B cell (primary cell): ENCODE results near the gene AOAH.

Experiments
- EZH2 ChIP-seq: IDR thresholded peaks from 2 replicates; pipeline ENCODE4 v1.6.1; 2012; ENCODE audit warnings: borderline replicate concordance, low read depth, mild to moderate bottlenecking, moderate library complexity, low read length; ENCODE audit not compliant: insufficient read depth, poor library complexity, severe bottlenecking
- TF ChIP-seq, protein P1 (sequence below): fragments of 200-600 bp; IDR thresholded peaks from one replicate; pipeline ENCODE4 v1.8.0; 2022; ENCODE audit warnings: antibody characterized with exemption, mild to moderate bottlenecking

DNA sequence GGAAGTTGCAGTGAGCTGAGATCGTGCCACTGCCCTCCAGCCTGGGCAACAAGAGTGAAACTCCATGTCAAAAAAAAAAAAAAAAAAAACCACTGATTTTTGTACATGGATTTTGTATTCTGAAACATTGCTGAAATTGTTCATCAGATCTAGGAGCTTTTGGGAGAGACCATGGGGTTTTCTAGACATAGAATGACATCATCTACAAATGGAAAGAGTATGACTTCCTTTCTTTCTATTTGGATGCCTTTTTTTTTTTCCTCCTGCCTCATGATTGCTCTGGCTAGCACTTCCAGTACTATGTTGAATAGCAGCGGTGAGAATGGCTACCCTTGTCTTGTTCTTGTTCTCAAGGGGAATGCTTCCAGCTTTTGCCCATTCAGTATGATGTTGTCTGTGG is 245.5 kb downstream of the AOAH start:
- TF ChIP-seq, protein P1, sequence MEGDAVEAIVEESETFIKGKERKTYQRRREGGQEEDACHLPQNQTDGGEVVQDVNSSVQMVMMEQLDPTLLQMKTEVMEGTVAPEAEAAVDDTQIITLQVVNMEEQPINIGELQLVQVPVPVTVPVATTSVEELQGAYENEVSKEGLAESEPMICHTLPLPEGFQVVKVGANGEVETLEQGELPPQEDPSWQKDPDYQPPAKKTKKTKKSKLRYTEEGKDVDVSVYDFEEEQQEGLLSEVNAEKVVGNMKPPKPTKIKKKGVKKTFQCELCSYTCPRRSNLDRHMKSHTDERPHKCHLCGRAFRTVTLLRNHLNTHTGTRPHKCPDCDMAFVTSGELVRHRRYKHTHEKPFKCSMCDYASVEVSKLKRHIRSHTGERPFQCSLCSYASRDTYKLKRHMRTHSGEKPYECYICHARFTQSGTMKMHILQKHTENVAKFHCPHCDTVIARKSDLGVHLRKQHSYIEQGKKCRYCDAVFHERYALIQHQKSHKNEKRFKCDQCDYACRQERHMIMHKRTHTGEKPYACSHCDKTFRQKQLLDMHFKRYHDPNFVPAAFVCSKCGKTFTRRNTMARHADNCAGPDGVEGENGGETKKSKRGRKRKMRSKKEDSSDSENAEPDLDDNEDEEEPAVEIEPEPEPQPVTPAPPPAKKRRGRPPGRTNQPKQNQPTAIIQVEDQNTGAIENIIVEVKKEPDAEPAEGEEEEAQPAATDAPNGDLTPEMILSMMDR, result no peak
- TF ChIP-seq EZH2, result no peak
